Measurements from ENCODE around the gene KSR1.
"Not testable (repeated sequence)": the region's sequence is repeated elsewhere in the genome, so short reads cannot be mapped to it uniquely, and the experiment has no call there.

KSR1 gene

DNA sequence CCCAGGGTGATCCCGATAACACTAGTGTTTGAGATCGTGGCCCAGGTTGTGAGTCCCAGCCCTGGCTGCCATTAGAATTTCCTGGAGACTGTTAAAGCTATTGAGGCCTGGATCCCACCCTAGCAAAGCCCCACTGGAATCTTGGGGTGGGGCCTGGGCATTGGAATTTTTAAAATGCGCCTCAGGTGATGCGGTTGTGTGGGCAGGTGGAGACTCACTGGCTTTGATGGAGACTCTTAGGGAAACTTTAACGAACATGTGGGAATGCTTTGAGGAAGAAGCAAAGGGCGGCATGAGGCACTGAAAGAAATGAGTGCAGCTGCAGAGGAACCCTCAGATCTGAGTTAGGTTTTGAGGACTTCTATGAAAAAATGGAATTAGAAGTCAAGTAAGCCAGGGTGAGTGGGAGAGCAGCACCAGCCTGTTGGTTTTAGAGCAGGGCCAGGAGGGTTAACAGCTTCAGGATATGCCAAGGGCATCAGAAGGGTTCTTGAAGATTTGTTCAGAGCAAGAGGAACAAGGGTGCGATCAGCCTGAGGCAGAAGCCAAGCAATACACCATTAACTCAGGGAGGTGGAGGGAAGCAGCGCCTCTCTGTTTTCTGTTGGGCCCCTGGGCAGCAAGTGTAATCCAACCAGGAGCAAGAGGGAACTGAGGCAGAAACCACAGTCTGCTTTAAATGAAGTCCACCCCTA, 42.5 kb downstream of the KSR1 start:
- TF ChIP-seq, protein P1, sequence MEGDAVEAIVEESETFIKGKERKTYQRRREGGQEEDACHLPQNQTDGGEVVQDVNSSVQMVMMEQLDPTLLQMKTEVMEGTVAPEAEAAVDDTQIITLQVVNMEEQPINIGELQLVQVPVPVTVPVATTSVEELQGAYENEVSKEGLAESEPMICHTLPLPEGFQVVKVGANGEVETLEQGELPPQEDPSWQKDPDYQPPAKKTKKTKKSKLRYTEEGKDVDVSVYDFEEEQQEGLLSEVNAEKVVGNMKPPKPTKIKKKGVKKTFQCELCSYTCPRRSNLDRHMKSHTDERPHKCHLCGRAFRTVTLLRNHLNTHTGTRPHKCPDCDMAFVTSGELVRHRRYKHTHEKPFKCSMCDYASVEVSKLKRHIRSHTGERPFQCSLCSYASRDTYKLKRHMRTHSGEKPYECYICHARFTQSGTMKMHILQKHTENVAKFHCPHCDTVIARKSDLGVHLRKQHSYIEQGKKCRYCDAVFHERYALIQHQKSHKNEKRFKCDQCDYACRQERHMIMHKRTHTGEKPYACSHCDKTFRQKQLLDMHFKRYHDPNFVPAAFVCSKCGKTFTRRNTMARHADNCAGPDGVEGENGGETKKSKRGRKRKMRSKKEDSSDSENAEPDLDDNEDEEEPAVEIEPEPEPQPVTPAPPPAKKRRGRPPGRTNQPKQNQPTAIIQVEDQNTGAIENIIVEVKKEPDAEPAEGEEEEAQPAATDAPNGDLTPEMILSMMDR (IDR thresholded peaks at IDR 0.05; ENCODE audit: low read depth, low read length, missing control alignments): no peak

GRCh38 chr17:27499451-27500265, 43.4 kb downstream of the KSR1 start:
- DNase-seq (ENCODE audit: extremely low read depth, low read depth): no peak
- no peak overlapping the region for H3K4me3 ChIP-seq (replicated peaks; ENCODE audit: low read depth, low read length)
- TF ChIP-seq, protein P1 (IDR thresholded peaks at IDR 0.05; ENCODE audit: low read depth, low read length, missing control alignments): no peak

More for the DNA sequence above, 42.5 kb downstream of the KSR1 start:
- no peak overlapping the region for H3K4me3 ChIP-seq (replicated peaks; ENCODE audit: low read depth, low read length)
- no peak for DNase-seq (ENCODE audit: extremely low read depth, low read depth)

- H3K4me3 ChIP-seq (replicated peaks; ENCODE audit: low read depth, low read length); DNase-seq (ENCODE audit: extremely low read depth, low read depth): not testable (repeated sequence)
These were observed 45.1 kb downstream of the KSR1 start for GRCh38 chr17:27501338-27501737.

DNA sequence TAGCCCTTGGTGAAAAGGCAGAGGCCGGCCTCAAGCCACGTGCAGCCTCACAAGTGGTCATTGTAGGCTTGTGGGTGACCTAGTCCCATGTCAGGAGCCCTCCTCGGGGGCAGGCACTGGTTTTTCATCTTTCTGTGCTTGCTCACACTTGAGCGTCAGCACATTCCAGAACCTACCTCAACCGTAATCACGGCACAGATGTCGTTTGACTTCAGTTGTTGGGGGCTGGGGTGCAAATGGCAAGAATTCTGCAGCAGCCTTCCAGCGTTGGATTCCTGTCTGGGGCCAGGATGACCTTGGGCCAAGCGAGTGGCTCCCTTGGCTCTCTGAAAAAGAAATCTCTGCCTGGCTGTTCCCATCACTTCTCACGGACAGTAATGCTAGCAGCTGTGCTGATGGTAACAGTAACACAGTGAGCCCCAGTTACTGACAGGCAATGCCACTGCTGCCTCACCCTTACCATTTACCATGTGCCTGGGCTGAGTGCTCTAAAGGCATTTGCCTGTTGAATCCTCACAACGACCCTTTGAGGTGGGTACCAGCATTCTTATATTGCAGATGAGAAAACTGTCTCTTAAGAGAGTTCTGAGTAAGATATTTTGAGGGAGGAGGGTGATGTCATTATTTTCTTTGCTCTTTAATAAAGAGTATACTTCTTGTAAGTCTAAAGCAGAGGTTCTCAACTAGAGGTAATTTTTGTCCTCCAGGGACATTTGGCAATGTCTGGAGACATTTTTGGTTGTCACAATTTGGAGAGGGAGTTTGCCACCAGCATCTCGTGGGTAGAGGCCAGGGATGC, 46.5 kb downstream of the KSR1 start:
- no peak overlapping the region for H3K4me3 ChIP-seq (replicated peaks; ENCODE audit: low read depth, low read length)
- DNase-seq (ENCODE audit: extremely low read depth, low read depth): no peak
- TF ChIP-seq, protein P1 (IDR thresholded peaks at IDR 0.05; ENCODE audit: low read depth, low read length, missing control alignments): no peak

- H3K4me3 ChIP-seq (replicated peaks; ENCODE audit: low read depth, low read length): no peak overlapping the region
- DNase-seq (ENCODE audit: extremely low read depth, low read depth): no peak
- TF ChIP-seq, protein P1 (IDR thresholded peaks at IDR 0.05; ENCODE audit: low read depth, low read length, missing control alignments): no peak
These were observed 47.4 kb downstream of the KSR1 start for GRCh38 chr17:27503611-27504010.

DNA sequence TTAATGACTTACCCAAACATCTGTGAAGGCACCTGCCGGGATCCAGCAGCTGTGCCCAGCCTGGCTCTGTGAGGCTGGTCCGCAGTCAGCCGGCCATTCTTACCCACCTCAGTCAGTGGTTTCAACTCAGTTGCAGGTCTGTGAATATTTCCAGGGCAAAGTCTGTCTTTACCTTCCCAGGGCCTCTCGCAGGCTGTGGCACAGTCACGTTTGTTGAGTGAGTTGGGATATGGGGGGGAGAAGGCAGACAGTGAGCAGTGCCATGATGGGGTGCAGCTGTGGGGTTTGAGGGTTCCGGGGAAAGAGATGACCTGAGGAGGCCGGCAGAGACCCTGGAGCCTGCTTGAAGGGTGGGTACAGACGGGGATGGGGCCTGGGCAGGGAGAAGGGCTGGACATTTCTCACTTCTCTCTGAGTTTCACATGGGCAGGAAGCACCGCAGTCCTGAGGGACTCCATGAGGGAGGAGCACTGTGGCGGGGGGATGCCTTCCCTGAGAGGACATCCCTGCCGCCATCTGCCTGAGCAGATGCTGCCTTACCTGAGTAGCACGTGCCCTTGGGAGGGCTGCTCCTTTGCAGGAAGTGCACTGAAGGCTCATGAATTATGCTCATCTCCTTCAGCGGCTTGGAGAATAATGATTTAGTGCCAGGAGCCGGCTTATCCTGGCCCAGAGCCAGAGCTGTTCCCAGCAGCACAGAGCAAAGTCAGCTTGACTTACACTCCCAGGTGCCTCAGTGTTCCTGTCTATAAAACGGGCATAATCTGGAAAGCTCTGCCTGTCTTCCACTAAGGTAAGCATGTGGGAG, 48.1 kb downstream of the KSR1 start:
- TF ChIP-seq, protein P1 (IDR thresholded peaks at IDR 0.05; ENCODE audit: low read depth, low read length, missing control alignments): no peak
- no peak overlapping the region for H3K4me3 ChIP-seq (replicated peaks; ENCODE audit: low read depth, low read length)
- no peak for DNase-seq (ENCODE audit: extremely low read depth, low read depth)
